B cell (primary cell): Measurements from ENCODE around the gene SPCS2. TPM values are rescaled to one million over a fixed set of nuclear protein-coding genes. Genes with fewer than 3 reads are reported as not detected.

ENCODE experiments used
- ATAC-seq: fragments of 200-7000 bp; cut with Tn5 transposase; one replicate; pipeline ENCODE4 v1.10.0; 2021; ENCODE audit warnings: low read depth, mild to moderate bottlenecking, moderate number of reproducible peaks, moderate library complexity
- CTCF ChIA-PET: fragments of 350-600 bp; sonication (Branson Sonifier 250); formaldehyde crosslinking; loops from one replicate; lab custom pipeline; 2021; ENCODE audit warnings: antibody characterized with exemption, inconsistent platforms; lab: Charles Lee
- POLR2A ChIA-PET: fragments of 350-600 bp; sonication (Branson Sonifier 250); formaldehyde crosslinking; loops from one replicate; lab custom pipeline; 2021; ENCODE audit warnings: antibody characterized with exemption; lab: Charles Lee
- DNase-seq: peaks from one replicate; pipeline ENCODE4 v3.0.0; 2013
- H2AFZ ChIP-seq: 2 replicates; pipeline ENCODE4 v1.6.1; 2012; ENCODE audit warnings: mild to moderate bottlenecking, low read depth, low read length; ENCODE audit not compliant: insufficient read depth, poor library complexity, severe bottlenecking
- H3K27ac ChIP-seq, 2 donors: 1 replicate in 1 of 2; 2 replicates in 1 of 2; pipeline ENCODE4 v1.5.1; 2012 to 2013; ENCODE audit warnings: low read length in 2 of 2, mild to moderate bottlenecking in 2 of 2, moderate library complexity in 1 of 2
- H3K27me3 ChIP-seq, 4 experiments: fragments of 200-600 bp in 1 of 4; sonication (generic) in 1 of 4; replicated peaks in 1 of 4; 1 replicate in 2 of 4; 2 replicates in 2 of 4; pipeline versions ENCODE4 v1.6.1 to v1.7.0; 2013 to 2016; ENCODE audit warnings: low read length in 3 of 4, mild to moderate bottlenecking in 2 of 4, mixed read lengths in 1 of 4, moderate library complexity in 1 of 4; ENCODE audit not compliant: insufficient read depth in 4 of 4, control insufficient read depth in 3 of 4; ENCODE audit errors: control extremely low read depth in 1 of 4
- H3K36me3 ChIP-seq, 2 experiments: replicated peaks in 1 of 2; 1 replicate in 1 of 2; 2 replicates in 1 of 2; pipeline versions ENCODE4 v1.6.1 to v1.7.1; 2013; ENCODE audit warnings: low read length in 1 of 2; ENCODE audit not compliant: insufficient read depth in 2 of 2, control insufficient read depth in 1 of 2; ENCODE audit errors: control extremely low read depth in 1 of 2, extremely low read depth in 1 of 2
- H3K4me1 ChIP-seq, 2 donors: fragments of 200-600 bp in 1 of 2; sonication (generic) in 1 of 2; 1 replicate in 1 of 2; 2 replicates in 1 of 2; pipeline versions ENCODE4 v1.5.1 to v1.6.1; 2013 to 2017; ENCODE audit warnings: low read length in 2 of 2; ENCODE audit not compliant: control insufficient read depth in 2 of 2, insufficient read depth in 2 of 2
- H3K4me2 ChIP-seq: replicated peaks from 2 replicates; pipeline ENCODE3; 2012; ENCODE audit warnings: mild to moderate bottlenecking, low read depth, low read length; ENCODE audit not compliant: poor library complexity, severe bottlenecking
- H3K4me3 ChIP-seq, 5 experiments: fragments of 200-600 bp in 1 of 5; sonication (generic) in 1 of 5; 1 replicate in 3 of 5; 2 replicates in 2 of 5; pipeline versions ENCODE4 v1.5.1 to v1.7.0; 2011 to 2016; ENCODE audit warnings: low read length in 4 of 5, mild to moderate bottlenecking in 4 of 5, low read depth in 2 of 5, control low read depth in 1 of 5, moderate library complexity in 1 of 5; ENCODE audit not compliant: insufficient read depth in 1 of 5; ENCODE audit errors: control extremely low read depth in 1 of 5, extremely low read depth in 1 of 5
- H3K79me2 ChIP-seq: fragments of 200-600 bp; sonication (generic); one replicate; pipeline ENCODE4 v1.6.0; 2016; ENCODE audit warnings: low read length; ENCODE audit not compliant: control insufficient read depth, insufficient read depth
- H3K9ac ChIP-seq: fragments of 200-600 bp; sonication (generic); 2 replicates; pipeline ENCODE4 v1.6.1; 2017; ENCODE audit warnings: mild to moderate bottlenecking, low read length, moderate library complexity
- H3K9me3 ChIP-seq, 3 donors: one replicate each; pipeline versions ENCODE4 v1.6.1 to v1.7.1; 2013; ENCODE audit warnings: low read length in 2 of 3; ENCODE audit not compliant: control insufficient read depth in 2 of 3, insufficient read depth in 1 of 3; ENCODE audit errors: control extremely low read depth in 1 of 3
- H4K20me1 ChIP-seq: 2 replicates; pipeline ENCODE4 v1.6.0; 2012; ENCODE audit warnings: mild to moderate bottlenecking, low read length; ENCODE audit not compliant: insufficient read depth, control insufficient read depth, poor library complexity, severe bottlenecking
- H3K27ac Mint-ChIP-seq: one replicate; pipeline ENCODE4 v1.8.0; 2021; ENCODE audit warnings: mixed read lengths
- H3K27me3 Mint-ChIP-seq: one replicate; pipeline ENCODE4 v1.8.0; 2021; ENCODE audit warnings: mixed read lengths
- H3K4me1 Mint-ChIP-seq: one replicate; pipeline ENCODE4 v1.8.0; 2021; ENCODE audit warnings: mixed read lengths
- H3K4me3 Mint-ChIP-seq: one replicate; pipeline ENCODE4 v1.8.0; 2021; ENCODE audit warnings: mixed read lengths
- H3K9me3 Mint-ChIP-seq: one replicate; pipeline ENCODE4 v1.8.0; 2022; ENCODE audit warnings: mixed read lengths; ENCODE audit not compliant: insufficient read depth
- CTCF ChIP-seq: fragments of 200-600 bp; IDR thresholded peaks from one replicate; pipeline ENCODE4 v1.8.0; 2022; ENCODE audit warnings: antibody characterized with exemption, mild to moderate bottlenecking
- EZH2 ChIP-seq: IDR thresholded peaks from 2 replicates; pipeline ENCODE4 v1.6.1; 2012; ENCODE audit warnings: borderline replicate concordance, low read depth, mild to moderate bottlenecking, moderate library complexity, low read length; ENCODE audit not compliant: insufficient read depth, poor library complexity, severe bottlenecking
- WGBS: methylation state at CpG from one replicate; pipeline ENCODE4 v1.1.5; 2013; ENCODE audit warnings: missing lambda C conversion rate; ENCODE audit not compliant: insufficient coverage; 5-methylcytosine and 5-hydroxymethylcytosine counted together
- intact Hi-C: fragments of 100-400 bp; cut with micrococcal nuclease; formaldehyde crosslinking; loops from one replicate; pipeline ENCODE4 v1.10.0; 2022
- polyA plus RNA-seq: library from polyadenylated mRNA; depleted of rRNA; stranded (reverse); fragments of >200 nt; gene quantifications from 2 replicates; pipeline ENCODE4 v1.2.3, GENCODE V29; 2012
- total RNA-seq, 2 donors: library from RNA; stranded (reverse); fragments of 120-200 nt in 1 of 2; gene quantifications; 1 replicate in 1 of 2; 2 replicates in 1 of 2; pipeline versions ENCODE4 v1.2.3 to v1.2.4, GENCODE V29; 2013 to 2022

Gene SPCS2
- total and polyA plus RNA-seq, 2 donors (not counting 1 experiment from before 2014, with no cell fraction given) = 17.8 to 98.5 TPM

GRCh38 chr11:74978041-74978440, 29.0 kb downstream of the SPCS2 start:
- peaks cover 2 to 56% of the 10 kb centered on the region in 2 experiments for H3K36me3 ChIP-seq
- H2AFZ ChIP-seq = no peak overlapping the region
- H3K9me3 ChIP-seq = no peaks in the 10 kb centered on the region
- 100% methylated on average over 1 of the region's 4 CpGs for WGBS
- peaks cover 13% of the 10 kb centered on the region for H3K79me2 ChIP-seq
- ChIA-PET POLR2A (no interaction called here), CTCF (no interaction called here)
- H3K27me3 ChIP-seq = no peaks in the 10 kb centered on the region
- intact Hi-C loops = no loop called here
- H3K27ac Mint-ChIP-seq = no peak overlapping the region
- H3K9me3 Mint-ChIP-seq = no peaks in the 10 kb centered on the region
- no peak overlapping the region for H3K4me3 ChIP-seq
- H3K27ac ChIP-seq = no peak overlapping the region
- no peak overlapping the region for H3K4me2 ChIP-seq
- H4K20me1 ChIP-seq = peaks cover 17% of the 10 kb centered on the region
- peaks cover 8% of the 10 kb centered on the region for H3K4me1 Mint-ChIP-seq
- no peaks in the 10 kb centered on the region for H3K4me1 ChIP-seq
- H3K27me3 Mint-ChIP-seq = no peaks in the 10 kb centered on the region
- ATAC-seq (no peak), DNase-seq (no peak)
- no peak for TF ChIP-seq CTCF
- TF ChIP-seq EZH2 = no peak
- no peak overlapping the region for H3K9ac ChIP-seq
- no peak overlapping the region for H3K4me3 Mint-ChIP-seq

GRCh38 chr11:74980634-74981033, 31.6 kb downstream of the SPCS2 start:
- H3K4me1 ChIP-seq = no peaks in the 10 kb centered on the region
- no peak overlapping the region for H2AFZ ChIP-seq
- Mint-ChIP-seq H3K9me3 (no peaks in the 10 kb centered on the region), H3K27ac (no peak overlapping the region), H3K4me3 (no peak overlapping the region), H3K4me1 (peaks cover 5% of the 10 kb centered on the region), H3K27me3 (no peaks in the 10 kb centered on the region)
- no peak overlapping the region for H3K27ac ChIP-seq
- no peak overlapping the region for H3K9ac ChIP-seq
- DNase-seq (no peak), ATAC-seq (no peak)
- POLR2A ChIA-PET = no interaction called here
- CTCF ChIA-PET = interaction anchor here (1.4 kb wide), 1 partner anchor 50 kb away, joined by 3 read pairs; no protein-coding TSS in a partner anchor
- H4K20me1 ChIP-seq = no peaks in the 10 kb centered on the region
- no CpG with 5 or more reads among the region's 2 CpGs for WGBS
- H3K4me3 ChIP-seq = no peak overlapping the region
- no peaks in the 10 kb centered on the region for H3K79me2 ChIP-seq
- intact Hi-C loops = no loop called here
- peaks cover 2 to 31% of the 10 kb centered on the region in 2 experiments for H3K36me3 ChIP-seq
- no peaks in the 10 kb centered on the region for H3K9me3 ChIP-seq
- H3K27me3 ChIP-seq = no peaks in the 10 kb centered on the region
- no peak overlapping the region for H3K4me2 ChIP-seq
- no peak for TF ChIP-seq EZH2
- TF ChIP-seq CTCF = no peak
